HEK293 (cell line): ENCODE data around the gene PGBD2.

Experiments used
- CTCF ChIA-PET: fragments of 350-600 bp; formaldehyde crosslinking; extraction: SDS; loops from one replicate; lab custom pipeline; 2021; ENCODE audit warnings: antibody characterized with exemption; lab: Yijun Ruan, JAX
- POLR2A ChIA-PET: fragments of 300-600 bp; formaldehyde crosslinking; extraction: SDS; loops from one replicate; lab custom pipeline; 2020; ENCODE audit warnings: antibody characterized with exemption, inconsistent platforms; lab: Yijun Ruan, JAX
- H3K27ac ChIP-seq: fragments of 200-500 bp; sonication (Bioruptor generic); 2 replicates; pipeline ENCODE4 v1.5.1; 2014; ENCODE audit warnings: low read depth, low read length, control low read depth, inconsistent platforms; ENCODE audit errors: extremely low read depth
- H3K36me3 ChIP-seq, 2 experiments: fragments of 200-500 bp in 1 of 2; sonication (Bioruptor generic) in 1 of 2; 1 replicate in 1 of 2; 2 replicates in 1 of 2; pipeline ENCODE4 v1.5.1; 2014 to 2017; ENCODE audit warnings: inconsistent platforms in 2 of 2, low read length in 2 of 2; ENCODE audit not compliant: control insufficient read depth in 2 of 2, insufficient read depth in 1 of 2
- H3K4me1 ChIP-seq: fragments of 200-500 bp; sonication (Bioruptor generic); 2 replicates; pipeline ENCODE4 v1.5.1; 2014; ENCODE audit warnings: mild to moderate bottlenecking, low read length, inconsistent platforms; ENCODE audit not compliant: control insufficient read depth, insufficient read depth
- H3K4me3 ChIP-seq: 2 replicates; pipeline ENCODE4 v1.5.1; 2011; ENCODE audit warnings: low read depth, mild to moderate bottlenecking, control low read depth, low read length, moderate library complexity
- H3K9me3 ChIP-seq: fragments of 200-500 bp; sonication (Bioruptor generic); 2 replicates; pipeline ENCODE4 v1.5.1; 2014; ENCODE audit warnings: low read depth, low read length, inconsistent platforms; ENCODE audit not compliant: control insufficient read depth, insufficient read depth
- GFI1B ChIP-seq: fragments of 450-650 bp; formaldehyde crosslinking; IDR thresholded peaks from 2 replicates; pipeline ENCODE4 v1.5.1; 2016; ENCODE audit warnings: missing biosample characterization, missing genetic modification characterization
- KLF1 ChIP-seq: fragments of 450-650 bp; formaldehyde crosslinking; IDR thresholded peaks from 2 replicates; pipeline ENCODE4 v1.5.1; 2016; ENCODE audit warnings: missing biosample characterization, missing genetic modification characterization
- KLF16 ChIP-seq: fragments of 450-650 bp; formaldehyde crosslinking; IDR thresholded peaks from 2 replicates; pipeline ENCODE4 v1.5.1; 2017; ENCODE audit warnings: missing biosample characterization, missing genetic modification characterization
- SALL2 ChIP-seq: fragments of 450-650 bp; formaldehyde crosslinking; IDR thresholded peaks from 2 replicates; pipeline ENCODE4 v1.5.0; 2017; ENCODE audit warnings: missing biosample characterization, mild to moderate bottlenecking, missing genetic modification characterization, borderline replicate concordance
- SP2 ChIP-seq: fragments of 450-650 bp; formaldehyde crosslinking; IDR thresholded peaks from 2 replicates; pipeline ENCODE4 v1.5.1; 2016; ENCODE audit warnings: missing biosample characterization, missing genetic modification characterization
- SP3 ChIP-seq: fragments of 450-650 bp; formaldehyde crosslinking; IDR thresholded peaks from 2 replicates; pipeline ENCODE4 v1.5.1; 2016; ENCODE audit warnings: missing biosample characterization, missing genetic modification characterization
- ZIC2 ChIP-seq: fragments of 450-650 bp; formaldehyde crosslinking; IDR thresholded peaks from 2 replicates; pipeline ENCODE4 v1.5.1; 2016; ENCODE audit warnings: missing biosample characterization, missing genetic modification characterization
- ZNF10 ChIP-seq: fragments of 450-650 bp; formaldehyde crosslinking; IDR thresholded peaks from 2 replicates; pipeline ENCODE4 v1.5.1; 2017; ENCODE audit warnings: missing biosample characterization, missing genetic modification characterization
- ZNF114 ChIP-seq: fragments of 450-650 bp; formaldehyde crosslinking; IDR thresholded peaks from 2 replicates; pipeline ENCODE4 v1.5.0; 2017; ENCODE audit warnings: missing biosample characterization, missing genetic modification characterization
- ZNF138 ChIP-seq: fragments of 450-650 bp; formaldehyde crosslinking; IDR thresholded peaks from 2 replicates; pipeline ENCODE4 v1.5.1; 2016; ENCODE audit warnings: missing biosample characterization, missing genetic modification characterization, borderline replicate concordance
- ZNF175 ChIP-seq: fragments of 450-650 bp; formaldehyde crosslinking; IDR thresholded peaks from 2 replicates; pipeline ENCODE4 v1.5.1; 2016; ENCODE audit warnings: missing biosample characterization, missing genetic modification characterization
- ZNF19 ChIP-seq: fragments of 450-650 bp; formaldehyde crosslinking; IDR thresholded peaks from 2 replicates; pipeline ENCODE4; 2016; ENCODE audit warnings: missing biosample characterization, missing genetic modification characterization, low read depth
- ZNF24 ChIP-seq: fragments of 450-650 bp; formaldehyde crosslinking; IDR thresholded peaks from 2 replicates; pipeline ENCODE4 v1.5.1; 2016; ENCODE audit warnings: missing biosample characterization, missing genetic modification characterization
- ZNF48 ChIP-seq: fragments of 450-650 bp; formaldehyde crosslinking; IDR thresholded peaks from 2 replicates; pipeline ENCODE4 v1.5.1; 2016; ENCODE audit warnings: missing biosample characterization, missing genetic modification characterization
- ZNF513 ChIP-seq: fragments of 450-650 bp; IDR thresholded peaks from 2 replicates; pipeline ENCODE4 v1.5.1; 2018; ENCODE audit warnings: missing biosample characterization, missing genetic modification characterization
- ZNF555 ChIP-seq: fragments of 450-650 bp; formaldehyde crosslinking; conservative IDR thresholded peaks from 2 replicates; pipeline ENCODE4 v1.5.1; 2017; ENCODE audit warnings: missing biosample characterization, mild to moderate bottlenecking, missing genetic modification characterization, inconsistent platforms
- ZNF580 ChIP-seq: fragments of 450-650 bp; formaldehyde crosslinking; IDR thresholded peaks from 2 replicates; pipeline ENCODE4 v1.5.1; 2016; ENCODE audit warnings: missing biosample characterization, missing genetic modification characterization
- ZNF610 ChIP-seq: fragments of 450-650 bp; formaldehyde crosslinking; IDR thresholded peaks from 2 replicates; pipeline ENCODE4 v1.5.1; 2016; ENCODE audit warnings: missing biosample characterization, missing genetic modification characterization, borderline replicate concordance
- ZNF623 ChIP-seq: fragments of 450-650 bp; formaldehyde crosslinking; IDR thresholded peaks from 2 replicates; pipeline ENCODE4 v1.5.1; 2016; ENCODE audit warnings: missing biosample characterization, missing genetic modification characterization
- ZSCAN16 ChIP-seq: fragments of 450-650 bp; formaldehyde crosslinking; IDR thresholded peaks from 2 replicates; pipeline ENCODE4 v1.5.1; 2016; ENCODE audit warnings: missing biosample characterization, missing genetic modification characterization
- TF ChIP-seq, protein P1 (sequence below): fragments of 450-650 bp; formaldehyde crosslinking; IDR thresholded peaks from 2 replicates; pipeline ENCODE4 v1.5.1; 2016; ENCODE audit warnings: missing biosample characterization, missing genetic modification characterization
- TF ChIP-seq, protein P2 (sequence below): fragments of 450-650 bp; formaldehyde crosslinking; IDR thresholded peaks from 2 replicates; pipeline ENCODE4 v1.5.1; 2016; ENCODE audit warnings: missing biosample characterization, missing genetic modification characterization

Gene PGBD2

GRCh38 chr1:248900637-248901036 lies 5.4 kb upstream of the PGBD2 start:
- no peak overlapping the region for H3K4me3 ChIP-seq
- no peaks in the 10 kb centered on the region for H3K4me1 ChIP-seq
- TF ChIP-seq KLF16 (tag by site-specific recombination) (no peak), ZNF175 (tag by site-specific recombination) (no peak), GFI1B (tag by site-specific recombination) (no peak), SP3 (tag by site-specific recombination) (no peak), ZNF555 (tag by site-specific recombination) (no peak), ZSCAN16 (no peak), ZNF24 (tag by site-specific recombination) (no peak), ZIC2 (tag by site-specific recombination) (no peak), ZNF19 (tag by site-specific recombination) (no peak), KLF1 (no peak), ZNF138 (tag by site-specific recombination) (no peak), ZNF610 (no peak), ZNF48 (tag by site-specific recombination) (no peak), ZNF114 (tag by site-specific recombination) (no peak), SP2 (tag by site-specific recombination) (no peak)
- TF ChIP-seq, protein P1, sequence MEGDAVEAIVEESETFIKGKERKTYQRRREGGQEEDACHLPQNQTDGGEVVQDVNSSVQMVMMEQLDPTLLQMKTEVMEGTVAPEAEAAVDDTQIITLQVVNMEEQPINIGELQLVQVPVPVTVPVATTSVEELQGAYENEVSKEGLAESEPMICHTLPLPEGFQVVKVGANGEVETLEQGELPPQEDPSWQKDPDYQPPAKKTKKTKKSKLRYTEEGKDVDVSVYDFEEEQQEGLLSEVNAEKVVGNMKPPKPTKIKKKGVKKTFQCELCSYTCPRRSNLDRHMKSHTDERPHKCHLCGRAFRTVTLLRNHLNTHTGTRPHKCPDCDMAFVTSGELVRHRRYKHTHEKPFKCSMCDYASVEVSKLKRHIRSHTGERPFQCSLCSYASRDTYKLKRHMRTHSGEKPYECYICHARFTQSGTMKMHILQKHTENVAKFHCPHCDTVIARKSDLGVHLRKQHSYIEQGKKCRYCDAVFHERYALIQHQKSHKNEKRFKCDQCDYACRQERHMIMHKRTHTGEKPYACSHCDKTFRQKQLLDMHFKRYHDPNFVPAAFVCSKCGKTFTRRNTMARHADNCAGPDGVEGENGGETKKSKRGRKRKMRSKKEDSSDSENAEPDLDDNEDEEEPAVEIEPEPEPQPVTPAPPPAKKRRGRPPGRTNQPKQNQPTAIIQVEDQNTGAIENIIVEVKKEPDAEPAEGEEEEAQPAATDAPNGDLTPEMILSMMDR (tag by site-specific recombination): no peak
- TF ChIP-seq, all 188 proteins: peak for 0
- Histone ChIP-seq H3K27ac (no peak overlapping the region), H3K36me3 (no peaks in the 10 kb centered on the region), H3K9me3 (no peaks in the 10 kb centered on the region)
- CTCF ChIA-PET: no interaction called here
- POLR2A ChIA-PET: no interaction called here

- H3K9me3 ChIP-seq: no peaks in the 10 kb centered on the region
- CTCF ChIA-PET: no interaction called here
- H3K4me3 ChIP-seq: no peak overlapping the region
- H3K36me3 ChIP-seq: no peaks in the 10 kb centered on the region
- H3K4me1 ChIP-seq: no peaks in the 10 kb centered on the region
- no peak overlapping the region for H3K27ac ChIP-seq
- POLR2A ChIA-PET: no interaction called here
- TF ChIP-seq ZNF623 (tag by site-specific recombination) (no peak), ZNF513 (tag by site-specific recombination) (no peak), ZNF10 (tag by site-specific recombination) (no peak), SALL2 (no peak), ZNF580 (tag by site-specific recombination) (no peak), ZNF24 (tag by site-specific recombination) (no peak)
- TF ChIP-seq, protein P2, sequence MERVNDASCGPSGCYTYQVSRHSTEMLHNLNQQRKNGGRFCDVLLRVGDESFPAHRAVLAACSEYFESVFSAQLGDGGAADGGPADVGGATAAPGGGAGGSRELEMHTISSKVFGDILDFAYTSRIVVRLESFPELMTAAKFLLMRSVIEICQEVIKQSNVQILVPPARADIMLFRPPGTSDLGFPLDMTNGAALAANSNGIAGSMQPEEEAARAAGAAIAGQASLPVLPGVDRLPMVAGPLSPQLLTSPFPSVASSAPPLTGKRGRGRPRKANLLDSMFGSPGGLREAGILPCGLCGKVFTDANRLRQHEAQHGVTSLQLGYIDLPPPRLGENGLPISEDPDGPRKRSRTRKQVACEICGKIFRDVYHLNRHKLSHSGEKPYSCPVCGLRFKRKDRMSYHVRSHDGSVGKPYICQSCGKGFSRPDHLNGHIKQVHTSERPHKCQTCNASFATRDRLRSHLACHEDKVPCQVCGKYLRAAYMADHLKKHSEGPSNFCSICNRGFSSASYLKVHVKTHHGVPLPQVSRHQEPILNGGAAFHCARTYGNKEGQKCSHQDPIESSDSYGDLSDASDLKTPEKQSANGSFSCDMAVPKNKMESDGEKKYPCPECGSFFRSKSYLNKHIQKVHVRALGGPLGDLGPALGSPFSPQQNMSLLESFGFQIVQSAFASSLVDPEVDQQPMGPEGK (tag by site-specific recombination): no peak
Measured at GRCh38 chr1:248901578-248901977, 4.5 kb upstream of the PGBD2 start.
